GM19438 (cell line): Measurements from ENCODE around the gene BBLN.

Source experiments
- ATAC-seq: cut with Tn5 transposase; IDR thresholded peaks from one replicate; pipeline ENCODE4 v1.9.1; 2021; ENCODE audit warnings: low read depth; ENCODE audit not compliant: unreplicated experiment

BBLN gene

GRCh38 chr9:128144239-128145181 is 15.6 kb upstream of the BBLN start:
- ATAC-seq = no peak

DNA sequence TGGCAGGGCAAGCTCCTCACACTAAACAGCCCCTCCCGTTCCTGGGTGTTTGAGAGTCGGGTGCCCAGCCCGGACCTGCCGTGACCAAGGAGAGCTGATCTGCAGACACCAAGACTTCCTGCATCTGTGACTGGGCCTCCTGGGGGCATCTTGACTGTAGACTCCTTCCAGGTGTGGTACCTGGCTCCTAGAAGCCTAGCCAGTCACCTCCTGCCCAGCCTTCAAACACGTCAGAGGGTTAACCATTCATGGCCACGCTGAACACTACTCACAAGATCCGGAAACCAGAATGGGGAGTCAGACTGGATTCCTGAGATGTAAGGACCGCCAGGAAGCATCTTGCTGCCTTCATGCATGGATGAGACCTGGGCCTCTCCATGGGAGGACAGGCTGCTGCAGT is 14.5 kb upstream of the BBLN start:
- ATAC-seq = no peak

DNA sequence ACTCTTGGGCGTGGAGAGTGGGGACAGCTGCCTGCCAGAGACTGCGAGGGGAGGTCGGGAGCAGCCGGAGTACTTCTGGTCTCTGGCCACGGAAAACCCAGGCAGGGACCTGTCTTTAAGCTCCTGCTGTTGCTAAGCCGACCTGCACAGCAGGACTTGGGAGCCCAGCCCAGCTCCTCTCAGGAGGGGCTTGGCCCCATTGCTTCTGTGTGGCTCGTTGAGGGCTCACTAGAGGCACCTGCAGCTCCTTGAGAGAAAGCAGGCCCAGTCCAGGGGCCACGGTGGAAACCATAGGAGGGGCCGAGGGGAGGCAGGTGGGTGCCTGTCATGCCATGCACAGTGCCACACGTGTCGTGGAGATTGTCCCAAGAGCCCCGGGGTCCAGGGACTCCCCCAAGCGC is 14.1 kb upstream of the BBLN start:
- ATAC-seq = no peak

DNA sequence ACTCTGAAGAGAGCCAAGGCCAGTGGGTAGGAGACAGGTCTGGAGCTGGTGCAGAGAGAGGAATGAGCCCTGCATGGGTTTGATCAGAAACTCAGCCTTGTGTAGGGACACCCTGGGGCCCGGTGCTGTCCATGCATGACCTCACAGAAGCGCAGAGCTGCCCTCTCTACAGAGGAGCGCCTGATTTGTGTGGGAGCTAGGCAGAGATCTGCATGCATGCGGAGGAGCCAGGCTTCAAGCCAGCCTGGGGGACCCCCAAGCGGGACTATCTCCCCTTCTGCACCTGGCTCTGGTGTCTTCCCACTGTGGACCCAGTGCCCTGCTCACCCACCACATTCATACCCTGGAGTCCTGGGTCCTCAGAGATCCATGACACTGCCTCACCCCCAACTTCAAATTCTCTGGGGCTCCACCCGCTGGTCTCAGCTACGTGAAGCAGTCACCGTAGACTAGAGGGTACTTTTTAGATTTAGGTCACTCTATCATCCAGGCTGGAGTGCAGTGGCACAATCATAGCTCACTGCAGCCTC is 13.4 kb upstream of the BBLN start:
- ATAC-seq = no peak

DNA sequence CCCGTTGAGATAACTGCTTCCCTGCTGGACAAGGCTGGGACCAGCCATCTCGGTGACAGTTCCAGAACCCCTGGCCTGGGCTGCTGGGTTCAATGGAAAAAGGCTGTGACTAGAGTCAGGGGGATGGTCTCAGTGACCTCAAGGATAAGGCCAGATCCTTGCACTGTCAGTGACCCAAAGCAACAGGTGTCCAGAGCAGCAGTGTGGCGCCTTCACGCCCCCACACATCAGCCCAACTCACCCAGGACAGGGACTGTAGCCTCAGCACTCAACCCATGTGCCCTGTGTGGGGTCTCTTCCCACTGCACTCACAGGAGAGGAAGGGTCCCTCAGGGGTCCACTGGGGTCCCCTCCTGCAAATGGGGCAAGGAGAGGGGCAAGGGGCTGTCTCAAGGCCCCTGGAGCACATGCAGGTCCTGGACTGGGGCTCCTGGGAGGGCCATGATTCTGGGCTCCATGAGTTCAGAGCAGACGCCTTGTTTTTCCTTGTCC is 11.5 kb upstream of the BBLN start:
- ATAC-seq = no peak

DNA sequence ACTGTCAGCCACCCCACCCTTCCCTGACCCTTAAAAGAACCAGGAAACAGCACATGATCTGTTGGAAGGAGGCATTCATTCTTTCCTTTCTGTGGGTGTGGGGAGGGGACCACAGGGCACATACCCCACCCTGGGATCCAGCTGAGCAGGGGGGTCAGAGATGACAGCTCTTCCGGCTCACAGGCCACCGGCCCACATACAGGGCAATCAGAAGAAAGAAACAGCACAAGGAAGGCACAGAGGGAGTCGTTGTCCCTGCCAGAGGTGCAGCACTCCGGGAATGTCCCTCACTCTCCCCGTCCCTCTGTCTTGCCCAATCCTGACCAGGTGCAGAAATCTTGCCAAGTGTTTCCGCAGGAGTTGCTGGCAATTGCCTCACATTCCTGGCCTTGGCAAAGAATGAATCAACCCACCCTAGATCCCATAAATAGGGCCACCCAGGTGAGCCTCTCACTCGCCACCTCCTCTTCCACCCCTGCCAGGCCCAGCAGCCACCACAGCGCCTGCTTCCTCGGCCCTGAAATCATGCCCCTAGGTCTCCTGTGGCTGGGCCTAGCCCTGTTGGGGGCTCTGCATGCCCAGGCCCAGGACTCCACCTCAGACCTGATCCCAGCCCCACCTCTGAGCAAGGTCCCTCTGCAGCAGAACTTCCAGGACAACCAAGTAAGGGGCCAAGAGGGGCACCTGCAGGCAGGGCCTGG is 10.9 kb upstream of the BBLN start, which contains the start of gene LCN2:
TSS of gene LCN2 (plus strand) at position 453 of the 701 bp plus-strand sequence. CDS start at position 526, 73 bp downstream.
- ATAC-seq = no peak

DNA sequence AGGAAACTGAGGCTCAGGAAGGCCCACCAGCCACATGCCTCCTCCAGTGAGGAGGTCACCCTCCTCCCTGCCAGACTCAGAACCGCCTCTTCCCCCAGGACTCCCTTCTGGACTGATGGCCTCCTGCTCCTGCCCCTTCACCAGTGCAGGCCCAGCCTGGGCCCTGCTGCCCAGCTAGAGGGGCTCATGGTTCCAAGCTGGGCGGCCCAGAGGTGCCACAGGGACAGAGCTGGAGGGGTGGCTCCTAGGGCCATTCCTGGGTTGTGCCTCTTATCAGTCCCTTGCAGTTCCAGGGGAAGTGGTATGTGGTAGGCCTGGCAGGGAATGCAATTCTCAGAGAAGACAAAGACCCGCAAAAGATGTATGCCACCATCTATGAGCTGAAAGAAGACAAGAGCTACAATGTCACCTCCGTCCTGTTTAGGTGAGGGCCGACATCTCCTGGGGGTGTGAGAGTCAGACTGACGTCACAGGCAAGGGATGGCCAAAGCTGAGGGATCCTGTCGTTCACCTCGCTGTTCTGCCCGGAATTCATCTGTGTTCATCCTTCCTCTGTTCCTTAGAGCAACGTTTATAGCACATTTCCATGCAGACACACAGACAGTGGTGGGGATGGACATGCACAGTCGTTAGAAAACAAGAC is 10.0 kb upstream of the BBLN start:
- ATAC-seq = no peak

- no peak for ATAC-seq
Observed at GRCh38 chr9:128150594-128151308, 9.3 kb upstream of the BBLN start.

DNA sequence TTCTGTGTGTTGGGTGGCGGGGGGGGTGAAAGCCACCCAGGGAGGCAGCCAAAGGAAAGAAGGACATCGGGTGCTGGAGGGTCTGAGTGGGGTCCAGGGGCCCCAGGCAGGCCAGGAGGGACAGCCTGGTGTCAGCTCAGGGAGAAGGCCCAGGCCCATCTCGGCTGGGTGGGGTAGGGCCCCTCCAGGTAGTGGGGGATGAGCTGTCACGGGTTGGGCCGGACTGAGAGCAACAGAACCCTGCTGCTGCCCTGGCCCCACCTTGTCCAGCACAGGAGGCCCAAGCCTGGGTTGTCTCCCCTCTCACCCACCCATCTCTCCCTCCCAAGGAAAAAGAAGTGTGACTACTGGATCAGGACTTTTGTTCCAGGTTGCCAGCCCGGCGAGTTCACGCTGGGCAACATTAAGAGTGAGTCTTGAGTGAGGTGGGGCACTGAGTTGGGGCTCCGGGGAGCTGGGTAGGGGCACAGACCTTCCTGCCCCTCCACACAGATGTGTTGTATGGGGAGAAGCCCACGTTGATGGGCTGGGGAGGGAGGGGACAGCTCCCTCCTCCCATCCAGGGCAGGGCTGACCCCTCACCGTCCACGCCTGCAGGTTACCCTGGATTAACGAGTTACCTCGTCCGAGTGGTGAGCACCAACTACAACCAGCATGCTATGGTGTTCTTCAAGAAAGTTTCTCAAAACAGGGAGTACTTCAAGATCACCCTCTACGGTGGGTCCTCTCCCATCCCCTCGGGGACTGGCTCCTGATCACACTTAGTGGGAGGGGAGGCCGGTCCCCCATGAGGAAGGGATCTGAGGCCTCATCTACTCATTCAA is 8.5 kb upstream of the BBLN start:
- ATAC-seq = no peak

- no peak for ATAC-seq
Observed at GRCh38 chr9:128152133-128153059, 7.7 kb upstream of the BBLN start.

GRCh38 chr9:128153060-128153946 is 6.8 kb upstream of the BBLN start:
- no peak for ATAC-seq

GRCh38 chr9:128153947-128154695 is 5.9 kb upstream of the BBLN start:
- ATAC-seq = no peak

DNA sequence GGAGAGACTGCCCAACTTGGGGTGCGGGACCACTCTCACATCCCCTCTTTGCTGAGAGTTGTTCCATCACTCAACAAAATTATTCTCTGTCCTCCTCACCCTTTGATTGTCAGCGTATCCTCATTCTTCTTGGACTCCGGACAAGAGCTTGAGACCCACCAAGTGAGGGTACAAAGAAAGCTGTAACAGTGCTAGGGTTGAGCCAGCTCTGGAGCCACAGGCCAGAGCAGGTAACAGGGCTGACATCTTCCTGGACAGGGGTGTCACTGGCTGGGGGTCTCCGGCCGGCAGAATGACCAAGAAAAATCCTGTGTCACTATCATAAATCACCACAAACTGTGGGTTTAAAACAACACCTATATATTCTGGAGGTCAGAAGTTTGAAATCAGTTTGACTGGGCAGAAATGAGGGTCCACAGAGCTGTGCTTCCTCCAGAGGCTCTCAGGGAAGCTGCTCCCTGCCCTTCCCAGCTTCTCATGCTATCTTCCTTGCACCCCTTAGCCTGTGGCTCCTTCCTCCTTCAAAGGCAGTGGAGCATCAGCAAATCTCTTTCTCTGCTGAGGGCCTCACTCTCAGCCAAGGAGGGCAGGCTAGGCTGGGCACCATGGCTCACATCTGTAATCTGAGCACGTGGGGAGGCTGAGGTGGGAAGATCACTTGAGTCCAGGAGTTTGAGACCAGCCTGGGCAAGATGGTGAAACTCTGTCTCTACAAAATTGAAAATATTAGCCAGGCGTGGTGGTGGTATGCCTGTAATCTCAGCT is 4.1 kb upstream of the BBLN start:
- ATAC-seq = no peak

GRCh38 chr9:128159522-128159783 is 612 bp upstream of the BBLN start:
- no peak for ATAC-seq

- ATAC-seq = no peak
Observed at GRCh38 chr9:128160603-128160987, 530 bp downstream of the BBLN start.

GRCh38 chr9:128161215-128161902 is 1.3 kb downstream of the BBLN start:
- no peak for ATAC-seq
